Measurements from ENCODE around the gene NPHP1. TPM values are rescaled to one million over a fixed set of nuclear protein-coding genes. Genes with fewer than 3 reads are reported as not detected.
"Not testable (repeated sequence)": the region's sequence is repeated elsewhere in the genome, so short reads cannot be mapped to it uniquely, and the experiment has no call there.

NPHP1 gene
- total RNA-seq, 6 experiments from 2014 or later: 5.5 to 8.7 (median 6.3) TPM

DNA sequence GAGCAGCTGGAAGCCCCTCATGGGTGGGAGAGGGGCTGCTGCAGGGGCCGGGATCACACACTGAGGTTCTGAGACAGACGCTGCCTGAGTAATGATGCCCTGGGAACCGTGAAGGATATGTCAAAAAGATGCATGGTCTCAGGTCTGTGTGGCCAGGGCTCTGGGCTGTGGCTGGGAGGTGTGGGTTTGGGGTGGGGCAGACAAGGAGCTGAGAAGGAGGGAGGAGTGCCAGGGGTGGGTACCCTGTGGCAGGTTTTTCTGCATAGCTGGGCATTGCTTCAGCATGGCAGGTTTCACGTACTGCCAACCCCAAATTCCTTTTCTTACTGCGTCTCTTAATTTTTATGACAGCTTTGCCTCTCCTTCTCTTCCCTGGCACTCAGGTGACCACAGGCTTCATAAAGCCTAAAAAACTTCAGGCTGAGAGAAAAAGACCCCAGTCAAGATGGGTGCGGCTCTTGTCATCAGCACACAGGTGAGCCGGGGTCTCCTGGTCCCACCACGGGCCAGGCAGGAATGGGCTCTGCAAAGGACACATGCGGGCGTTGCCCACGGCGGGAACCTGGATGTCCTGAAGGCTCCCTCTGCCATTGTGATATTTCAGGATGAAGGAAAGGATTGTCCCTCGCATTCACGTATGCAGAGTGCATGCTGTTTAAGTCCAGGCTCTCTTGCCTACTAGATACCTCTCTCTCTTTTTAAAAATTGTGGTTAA lies 107.2 kb downstream of the NPHP1 start:
- H3K27ac Mint-ChIP-seq: no peak overlapping the region
- no peaks in the 10 kb centered on the region; the same call in none of the 2 replicates for H3K27me3 Mint-ChIP-seq (ENCODE audit: insufficient read depth)
- peaks cover 34% of the 10 kb centered on the region for H3K4me1 Mint-ChIP-seq (ENCODE audit: low read depth)
- no peak overlapping the region for H3K4me3 Mint-ChIP-seq
- peaks cover 6% of the 10 kb centered on the region for H3K36me3 Mint-ChIP-seq (ENCODE audit: low read depth)
- no peak for DNase-seq
- TF ChIP-seq, protein P1, sequence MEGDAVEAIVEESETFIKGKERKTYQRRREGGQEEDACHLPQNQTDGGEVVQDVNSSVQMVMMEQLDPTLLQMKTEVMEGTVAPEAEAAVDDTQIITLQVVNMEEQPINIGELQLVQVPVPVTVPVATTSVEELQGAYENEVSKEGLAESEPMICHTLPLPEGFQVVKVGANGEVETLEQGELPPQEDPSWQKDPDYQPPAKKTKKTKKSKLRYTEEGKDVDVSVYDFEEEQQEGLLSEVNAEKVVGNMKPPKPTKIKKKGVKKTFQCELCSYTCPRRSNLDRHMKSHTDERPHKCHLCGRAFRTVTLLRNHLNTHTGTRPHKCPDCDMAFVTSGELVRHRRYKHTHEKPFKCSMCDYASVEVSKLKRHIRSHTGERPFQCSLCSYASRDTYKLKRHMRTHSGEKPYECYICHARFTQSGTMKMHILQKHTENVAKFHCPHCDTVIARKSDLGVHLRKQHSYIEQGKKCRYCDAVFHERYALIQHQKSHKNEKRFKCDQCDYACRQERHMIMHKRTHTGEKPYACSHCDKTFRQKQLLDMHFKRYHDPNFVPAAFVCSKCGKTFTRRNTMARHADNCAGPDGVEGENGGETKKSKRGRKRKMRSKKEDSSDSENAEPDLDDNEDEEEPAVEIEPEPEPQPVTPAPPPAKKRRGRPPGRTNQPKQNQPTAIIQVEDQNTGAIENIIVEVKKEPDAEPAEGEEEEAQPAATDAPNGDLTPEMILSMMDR (IDR thresholded peaks at IDR 0.05): no peak
- H3K9me3 Mint-ChIP-seq: no peaks in the 10 kb centered on the region

DNA sequence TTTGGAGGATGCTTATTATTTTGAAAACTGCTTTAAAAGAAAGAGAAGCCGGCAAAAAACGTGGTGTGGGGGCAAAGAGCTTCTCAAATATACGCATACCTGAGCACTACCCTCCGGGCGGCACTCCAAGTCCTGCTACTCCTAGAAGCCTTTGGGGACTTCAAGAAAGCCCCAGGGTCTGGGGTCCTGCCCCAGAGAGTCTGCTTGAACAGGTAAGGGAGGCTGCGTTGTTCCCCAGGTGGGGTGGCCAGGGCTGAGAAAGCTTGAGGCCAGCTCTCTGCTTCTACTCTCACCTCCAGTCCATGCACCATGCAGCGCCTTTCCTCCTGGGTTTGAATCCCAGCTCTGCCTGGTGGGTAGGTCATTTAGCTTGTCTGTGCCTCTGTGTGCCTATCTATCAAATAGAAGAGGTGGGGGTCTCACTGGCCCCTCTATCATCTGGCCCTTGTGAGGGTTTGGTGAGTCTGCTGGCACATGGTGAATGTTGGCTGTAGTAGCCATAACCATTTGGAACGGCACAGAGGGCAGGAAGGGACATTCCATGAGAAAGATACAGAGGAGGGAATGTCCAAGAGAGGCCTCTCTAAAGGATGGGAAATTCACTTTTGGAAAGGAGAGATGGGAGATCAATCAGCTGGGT lies 108.7 kb downstream of the NPHP1 start:
- TF ChIP-seq, protein P1 (IDR thresholded peaks at IDR 0.05): no peak
- H3K27me3 Mint-ChIP-seq (ENCODE audit: insufficient read depth): no peaks in the 10 kb centered on the region; the same call in none of the 2 replicates

GRCh38 chr2:110094884-110095534 lies 109.8 kb downstream of the NPHP1 start:
- H3K4me3 Mint-ChIP-seq; H3K27ac Mint-ChIP-seq; DNase-seq; H3K4me1 Mint-ChIP-seq (ENCODE audit: low read depth); H3K9me3 Mint-ChIP-seq; H3K36me3 Mint-ChIP-seq (ENCODE audit: low read depth); H3K27me3 Mint-ChIP-seq (ENCODE audit: insufficient read depth): not testable (repeated sequence)

More for the DNA sequence above, 108.7 kb downstream of the NPHP1 start:
- Mint-ChIP-seq H3K4me3 (no peak overlapping the region), H3K36me3 (ENCODE audit: low read depth) (peaks cover 6% of the 10 kb centered on the region), H3K27ac (no peak overlapping the region), H3K9me3 (no peaks in the 10 kb centered on the region), H3K4me1 (ENCODE audit: low read depth) (peaks cover 18% of the 10 kb centered on the region)
- DNase-seq: no peak

- DNase-seq; H3K4me1 Mint-ChIP-seq (ENCODE audit: low read depth); H3K27ac Mint-ChIP-seq: not testable (repeated sequence)
These were observed 110.9 kb downstream of the NPHP1 start for GRCh38 chr2:110093924-110094323.

GRCh38 chr2:110090164-110090563 lies 114.6 kb downstream of the NPHP1 start:
- not testable (repeated sequence) for DNase-seq; H3K27me3 Mint-ChIP-seq (ENCODE audit: insufficient read depth); H3K36me3 Mint-ChIP-seq (ENCODE audit: low read depth); H3K4me3 Mint-ChIP-seq; H3K9me3 Mint-ChIP-seq; H3K4me1 Mint-ChIP-seq (ENCODE audit: low read depth); H3K27ac Mint-ChIP-seq

More at GRCh38 chr2:110093924-110094323, 110.9 kb downstream of the NPHP1 start:
- not testable (repeated sequence) for H3K27me3 Mint-ChIP-seq (ENCODE audit: insufficient read depth); H3K4me3 Mint-ChIP-seq; H3K9me3 Mint-ChIP-seq; H3K36me3 Mint-ChIP-seq (ENCODE audit: low read depth)

GRCh38 chr2:110083757-110084156 lies 121.1 kb downstream of the NPHP1 start:
- H3K9me3 Mint-ChIP-seq; H3K27ac Mint-ChIP-seq; H3K4me3 Mint-ChIP-seq; H3K36me3 Mint-ChIP-seq (ENCODE audit: low read depth); DNase-seq; H3K4me1 Mint-ChIP-seq (ENCODE audit: low read depth); H3K27me3 Mint-ChIP-seq (ENCODE audit: insufficient read depth): not testable (repeated sequence)

DNA sequence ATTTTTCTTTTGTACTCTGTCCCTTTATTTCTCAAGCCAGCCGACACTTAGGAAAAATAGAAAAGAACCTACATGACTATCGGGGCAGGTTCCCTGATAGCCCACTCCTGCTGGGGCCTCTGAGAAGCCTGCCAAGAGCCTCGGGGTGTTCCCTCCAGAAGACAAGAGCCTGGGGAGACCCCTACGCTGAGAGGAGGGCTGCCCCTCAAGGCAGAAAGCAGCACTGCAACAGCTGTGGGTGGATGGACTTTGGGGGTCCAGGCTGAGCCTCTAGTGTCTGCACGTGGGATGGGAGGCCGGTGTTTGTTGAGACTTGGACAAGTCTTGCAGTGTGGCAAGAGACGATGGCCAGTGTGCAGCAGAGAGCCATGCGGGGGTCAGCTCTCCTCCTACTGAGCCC lies 121.7 kb downstream of the NPHP1 start:
- not testable (repeated sequence) for H3K27ac Mint-ChIP-seq; H3K27me3 Mint-ChIP-seq (ENCODE audit: insufficient read depth); H3K36me3 Mint-ChIP-seq (ENCODE audit: low read depth); H3K9me3 Mint-ChIP-seq; H3K4me3 Mint-ChIP-seq; DNase-seq; H3K4me1 Mint-ChIP-seq (ENCODE audit: low read depth)

- H3K4me1 Mint-ChIP-seq (ENCODE audit: low read depth); DNase-seq; H3K27me3 Mint-ChIP-seq (ENCODE audit: insufficient read depth); H3K36me3 Mint-ChIP-seq (ENCODE audit: low read depth); H3K9me3 Mint-ChIP-seq; H3K4me3 Mint-ChIP-seq; H3K27ac Mint-ChIP-seq: not testable (repeated sequence)
These were observed 126.7 kb downstream of the NPHP1 start for GRCh38 chr2:110078104-110078503.

GRCh38 chr2:110075896-110076295 lies 128.9 kb downstream of the NPHP1 start:
- not testable (repeated sequence) for H3K4me3 Mint-ChIP-seq; DNase-seq; H3K27me3 Mint-ChIP-seq (ENCODE audit: insufficient read depth); H3K9me3 Mint-ChIP-seq; H3K4me1 Mint-ChIP-seq (ENCODE audit: low read depth); H3K36me3 Mint-ChIP-seq (ENCODE audit: low read depth); H3K27ac Mint-ChIP-seq
